Uterus (tissue), 4 donors: ENCODE measurements around the gene EGR1. TPM values are rescaled to one million over a fixed set of nuclear protein-coding genes. Genes with fewer than 3 reads are reported as not detected.

Source experiments
- DNase-seq, 2 donors: peaks; one replicate each; pipeline ENCODE4 v3.0.0-alpha.2; 2019 to 2020
- H3K27ac ChIP-seq, 2 donors: fragments of 200-600 bp; sonication (generic); 1 replicate in 1 of 2; 2 replicates in 1 of 2; pipeline ENCODE4 v1.5.1; 2016 to 2018
- H3K27me3 ChIP-seq, 2 donors: fragments of 200-600 bp; sonication (generic); one replicate each; pipeline ENCODE4 v1.5.1; 2018 to 2019; ENCODE audit warnings: control low read depth in 1 of 2
- H3K36me3 ChIP-seq, 2 donors: fragments of 200-600 bp; sonication (generic); one replicate each; pipeline ENCODE4 v1.5.1; 2019; ENCODE audit warnings: control low read depth in 1 of 2
- H3K4me1 ChIP-seq, 2 donors: fragments of 200-600 bp; sonication (generic); one replicate each; pipeline ENCODE4 v1.5.1; 2018 to 2019; ENCODE audit warnings: control low read depth in 1 of 2
- H3K4me3 ChIP-seq, 2 donors: fragments of 200-600 bp; sonication (generic); 1 replicate in 1 of 2; 2 replicates in 1 of 2; pipeline ENCODE4 v1.5.1; 2018 to 2019; ENCODE audit warnings: mild to moderate bottlenecking in 1 of 2
- H3K9me3 ChIP-seq, 2 donors: fragments of 200-600 bp; sonication (generic); one replicate each; pipeline ENCODE4 v1.5.1; 2019; ENCODE audit warnings: control low read depth in 1 of 2
- POLR2A ChIP-seq, 2 donors: fragments of 450-650 bp; IDR thresholded peaks; one replicate each; pipeline ENCODE4 v1.6.1; 2016; ENCODE audit warnings: antibody characterized with exemption in 2 of 2, mild to moderate bottlenecking in 1 of 2, moderate library complexity in 1 of 2
- intact Hi-C: fragments of 100-400 bp; cut with DNase I; formaldehyde crosslinking; loops from one replicate; pipeline ENCODE4 v1.15.1; 2023; ENCODE audit warnings: low total_unique reads
- total RNA-seq, 4 donors: library from RNA; depleted of rRNA in 3 of 4; stranded (reverse); fragments of >200 nt in 3 of 4; gene quantifications; one replicate each; pipeline versions ENCODE4 v1.1.0 to v1.2.4, GENCODE V29; 2014 to 2023
- TF ChIP-seq, protein P1 (sequence below), 4 experiments: fragments of 200-600 bp in 2 of 4; fragments of 450-650 bp in 2 of 4; sonication (generic) in 2 of 4; IDR thresholded peaks; one replicate each; pipeline ENCODE4 v1.5.1; 2016 to 2019; ENCODE audit warnings: antibody characterized with exemption in 4 of 4, mild to moderate bottlenecking in 2 of 4, moderate library complexity in 1 of 4
- donor health status: DM: yes; HTN: yes; CAD: no.

Gene EGR1
- total RNA-seq = 100 to 1,000 TPM in 1 of 4 donors, 10 to 100 TPM in 1, 1 to 10 TPM in 2; 2.6 to 123 (median 35.2) TPM

DNA sequence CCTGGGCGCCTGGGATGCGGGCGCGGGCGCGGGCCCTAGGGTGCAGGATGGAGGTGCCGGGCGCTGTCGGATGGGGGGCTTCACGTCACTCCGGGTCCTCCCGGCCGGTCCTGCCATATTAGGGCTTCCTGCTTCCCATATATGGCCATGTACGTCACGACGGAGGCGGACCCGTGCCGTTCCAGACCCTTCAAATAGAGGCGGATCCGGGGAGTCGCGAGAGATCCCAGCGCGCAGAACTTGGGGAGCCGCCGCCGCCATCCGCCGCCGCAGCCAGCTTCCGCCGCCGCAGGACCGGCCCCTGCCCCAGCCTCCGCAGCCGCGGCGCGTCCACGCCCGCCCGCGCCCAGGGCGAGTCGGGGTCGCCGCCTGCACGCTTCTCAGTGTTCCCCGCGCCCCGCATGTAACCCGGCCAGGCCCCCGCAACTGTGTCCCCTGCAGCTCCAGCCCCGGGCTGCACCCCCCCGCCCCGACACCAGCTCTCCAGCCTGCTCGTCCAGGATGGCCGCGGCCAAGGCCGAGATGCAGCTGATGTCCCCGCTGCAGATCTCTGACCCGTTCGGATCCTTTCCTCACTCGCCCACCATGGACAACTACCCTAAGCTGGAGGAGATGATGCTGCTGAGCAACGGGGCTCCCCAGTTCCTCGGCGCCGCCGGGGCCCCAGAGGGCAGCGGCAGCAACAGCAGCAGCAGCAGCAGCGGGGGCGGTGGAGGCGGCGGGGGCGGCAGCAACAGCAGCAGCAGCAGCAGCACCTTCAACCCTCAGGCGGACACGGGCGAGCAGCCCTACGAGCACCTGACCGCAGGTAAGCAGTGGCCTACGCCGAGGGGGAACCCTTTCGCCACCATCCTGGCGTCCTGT, at the start of gene EGR1:
Gene EGR1 (plus strand): TSS at position 219 of the 864 bp plus-strand sequence. CDS start 283 bp downstream, at position 502.
- Histone ChIP-seq H3K36me3 (no peaks in the 10 kb centered on the region), H3K4me3 (peak within 1 kb of the TSS; percentile 69 to 75), H3K27me3 (no peaks in the 10 kb centered on the region), H3K4me1 (peaks cover 0 to 8% of the 10 kb centered on the region in 2 donors), H3K9me3 (no peaks in the 10 kb centered on the region), H3K27ac (peak within 1 kb of the TSS; percentile 95 to 99)
- TF ChIP-seq, protein P1, sequence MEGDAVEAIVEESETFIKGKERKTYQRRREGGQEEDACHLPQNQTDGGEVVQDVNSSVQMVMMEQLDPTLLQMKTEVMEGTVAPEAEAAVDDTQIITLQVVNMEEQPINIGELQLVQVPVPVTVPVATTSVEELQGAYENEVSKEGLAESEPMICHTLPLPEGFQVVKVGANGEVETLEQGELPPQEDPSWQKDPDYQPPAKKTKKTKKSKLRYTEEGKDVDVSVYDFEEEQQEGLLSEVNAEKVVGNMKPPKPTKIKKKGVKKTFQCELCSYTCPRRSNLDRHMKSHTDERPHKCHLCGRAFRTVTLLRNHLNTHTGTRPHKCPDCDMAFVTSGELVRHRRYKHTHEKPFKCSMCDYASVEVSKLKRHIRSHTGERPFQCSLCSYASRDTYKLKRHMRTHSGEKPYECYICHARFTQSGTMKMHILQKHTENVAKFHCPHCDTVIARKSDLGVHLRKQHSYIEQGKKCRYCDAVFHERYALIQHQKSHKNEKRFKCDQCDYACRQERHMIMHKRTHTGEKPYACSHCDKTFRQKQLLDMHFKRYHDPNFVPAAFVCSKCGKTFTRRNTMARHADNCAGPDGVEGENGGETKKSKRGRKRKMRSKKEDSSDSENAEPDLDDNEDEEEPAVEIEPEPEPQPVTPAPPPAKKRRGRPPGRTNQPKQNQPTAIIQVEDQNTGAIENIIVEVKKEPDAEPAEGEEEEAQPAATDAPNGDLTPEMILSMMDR (IDR thresholded peaks at IDR 0.05) = no peak
- peak; percentile 85 to 97 for TF ChIP-seq POLR2A (IDR thresholded peaks at IDR 0.05)
- DNase-seq = peak; percentile 95 to 97
- intact Hi-C loops = no loop called here

DNA sequence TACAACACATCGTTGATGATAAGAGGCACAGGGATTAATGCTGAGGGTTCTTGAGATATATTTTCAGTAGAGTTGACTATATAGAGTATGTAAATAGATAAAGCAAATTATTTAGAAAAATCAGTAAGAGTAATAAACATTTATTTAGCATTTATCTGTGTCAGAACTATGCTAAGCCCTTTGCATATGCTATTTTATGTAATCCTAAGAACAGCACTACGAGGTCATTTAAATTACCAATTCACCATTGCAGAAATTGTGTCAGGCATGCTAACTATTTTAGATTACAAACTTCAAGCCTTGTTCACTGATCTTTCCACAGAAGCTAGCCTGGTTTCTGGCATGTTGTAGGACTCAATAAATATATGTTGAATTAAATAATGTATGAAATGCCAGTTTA, 46.8 kb upstream of the EGR1 start:
- Histone ChIP-seq H3K27me3 (no peaks in the 10 kb centered on the region), H3K27ac (no peak overlapping the region), H3K36me3 (no peaks in the 10 kb centered on the region), H3K4me3 (no peak overlapping the region), H3K4me1 (no peaks in the 10 kb centered on the region), H3K9me3 (no peaks in the 10 kb centered on the region)
- intact Hi-C loops = no loop called here
- TF ChIP-seq POLR2A (IDR thresholded peaks at IDR 0.05) = no peak
- TF ChIP-seq, protein P1 (IDR thresholded peaks at IDR 0.05) = no peak
- no peak for DNase-seq

DNA sequence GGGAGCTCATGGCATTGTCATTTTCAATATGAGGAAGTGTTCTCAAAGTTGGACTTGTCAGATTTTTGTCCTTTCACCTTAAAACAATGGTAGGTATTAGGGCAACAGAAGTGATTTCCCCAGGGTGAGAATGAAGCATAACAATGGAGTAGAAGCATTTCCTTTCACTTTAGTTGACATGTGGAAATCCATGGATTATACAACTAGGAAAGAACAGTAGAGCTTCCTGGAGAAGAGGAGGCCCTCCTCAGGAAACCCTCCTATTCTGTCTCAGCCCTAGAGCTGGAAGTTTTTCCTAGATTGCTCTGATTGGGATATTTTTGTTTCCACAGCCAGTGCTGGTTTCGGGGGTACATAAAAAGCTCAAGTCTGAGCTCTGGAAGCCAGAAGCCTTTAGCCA, 40.2 kb upstream of the EGR1 start:
- no peaks in the 10 kb centered on the region for H3K9me3 ChIP-seq
- no peak for DNase-seq
- intact Hi-C loops = no loop called here
- no peak overlapping the region for H3K4me3 ChIP-seq
- no peak for TF ChIP-seq POLR2A (IDR thresholded peaks at IDR 0.05)
- TF ChIP-seq, protein P1 (IDR thresholded peaks at IDR 0.05) = no peak
- no peaks in the 10 kb centered on the region for H3K36me3 ChIP-seq
- H3K4me1 ChIP-seq = no peaks in the 10 kb centered on the region
- H3K27ac ChIP-seq = no peak overlapping the region
- no peaks in the 10 kb centered on the region for H3K27me3 ChIP-seq

DNA sequence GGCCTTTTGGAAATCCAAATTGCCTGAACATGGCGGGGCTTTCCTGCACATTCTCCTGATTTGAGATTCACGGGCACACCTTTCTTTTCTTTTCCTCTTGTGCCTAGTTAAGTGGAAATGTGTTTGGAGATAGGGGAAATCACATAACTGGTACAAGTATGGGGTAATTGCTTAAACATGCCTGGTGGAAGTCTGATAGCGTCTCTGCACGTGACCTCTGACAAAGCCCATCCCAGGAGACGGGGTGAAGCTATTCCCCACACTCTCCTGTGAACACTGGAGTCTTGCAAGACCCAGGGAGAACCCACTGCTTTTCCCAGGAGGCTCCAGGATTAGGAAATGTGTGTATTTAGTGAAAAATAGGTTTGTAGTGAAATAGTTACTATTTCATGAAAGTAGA, 29.3 kb upstream of the EGR1 start:
- TF ChIP-seq, protein P1 (IDR thresholded peaks at IDR 0.05) = no peak
- no peak for TF ChIP-seq POLR2A (IDR thresholded peaks at IDR 0.05)
- Histone ChIP-seq H3K27ac (no peak overlapping the region), H3K27me3 (no peaks in the 10 kb centered on the region), H3K36me3 (no peaks in the 10 kb centered on the region), H3K4me1 (peaks cover 0 to 3% of the 10 kb centered on the region in 2 donors), H3K4me3 (no peak overlapping the region), H3K9me3 (no peaks in the 10 kb centered on the region)
- intact Hi-C loops = no loop called here
- no peak for DNase-seq

DNA sequence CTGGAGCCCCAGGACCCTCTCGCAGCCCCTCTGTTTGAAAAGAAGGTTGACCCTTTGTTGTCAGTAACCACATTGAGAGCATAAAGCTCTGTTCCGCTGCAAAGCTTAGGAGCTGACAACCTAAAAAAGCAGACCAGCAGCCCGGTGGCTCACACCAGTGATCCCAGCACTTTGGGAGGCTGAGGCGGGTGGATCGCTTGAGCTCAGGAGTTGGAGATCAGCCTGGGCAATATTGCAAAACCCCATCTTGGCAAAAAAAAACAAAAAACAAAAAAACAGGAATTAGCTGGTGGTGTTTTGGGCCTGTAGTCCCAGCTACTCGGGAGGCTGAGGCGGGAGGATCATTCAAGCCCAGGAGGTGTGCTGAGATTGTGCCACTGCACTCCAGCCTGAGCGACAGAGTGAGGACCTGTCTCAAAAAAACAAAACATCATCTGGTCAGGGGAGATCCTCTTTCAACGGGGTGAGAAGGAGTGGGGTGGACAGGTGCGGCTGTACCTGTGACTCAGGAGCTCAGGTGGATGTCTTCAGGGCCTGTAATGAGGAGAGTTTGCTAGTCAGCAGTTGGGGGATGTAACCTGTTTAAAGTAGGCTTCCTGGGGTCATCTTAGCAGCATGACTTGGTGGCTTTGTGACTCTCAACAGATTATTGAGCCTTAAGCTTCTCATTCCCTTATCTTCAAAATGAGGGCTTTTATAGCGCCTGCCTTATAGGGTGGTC, 27.1 kb upstream of the EGR1 start:
- Histone ChIP-seq H3K9me3 (no peaks in the 10 kb centered on the region), H3K4me1 (peaks cover 0 to 3% of the 10 kb centered on the region in 2 donors), H3K27me3 (no peaks in the 10 kb centered on the region), H3K4me3 (peak overlapping the region in 1 of 2 donors; percentile 40), H3K27ac (peak overlapping the region; percentile 37 to 43), H3K36me3 (no peaks in the 10 kb centered on the region)
- DNase-seq = no peak
- TF ChIP-seq POLR2A (IDR thresholded peaks at IDR 0.05) = no peak
- TF ChIP-seq, protein P1 (IDR thresholded peaks at IDR 0.05) = no peak
- intact Hi-C loops = no loop called here
